IPS DF 6.9 (cell line): ENCODE measurements around the gene CDC26.
"Not testable (repeated sequence)": the region's sequence is repeated elsewhere in the genome, so short reads cannot be mapped to it uniquely, and the experiment has no call there.

ENCODE experiments used
- DNase-seq: peaks from one replicate; pipeline ENCODE4 v3.0.0-alpha.2; 2013; ENCODE audit warnings: low read depth, low spot score
- H3K27ac ChIP-seq: one replicate; pipeline ENCODE4 v1.5.1; 2013; ENCODE audit warnings: low read length, control low read depth
- H3K27me3 ChIP-seq: 2 replicates; pipeline ENCODE4 v1.6.1; 2013; ENCODE audit warnings: mild to moderate bottlenecking, low read length; ENCODE audit not compliant: control insufficient read depth, insufficient read depth
- H3K36me3 ChIP-seq: 2 replicates; pipeline ENCODE4 v1.6.1; 2013; ENCODE audit warnings: low read length; ENCODE audit not compliant: control insufficient read depth, insufficient read depth
- H3K4me1 ChIP-seq: 2 replicates; pipeline ENCODE4 v1.6.1; 2013; ENCODE audit warnings: low read length; ENCODE audit not compliant: control insufficient read depth, insufficient read depth
- H3K4me3 ChIP-seq: 2 replicates; pipeline ENCODE4 v1.5.1; 2013; ENCODE audit warnings: mild to moderate bottlenecking, low read length
- H3K9me3 ChIP-seq: 2 replicates; pipeline ENCODE4 v1.6.1; 2013; ENCODE audit warnings: low read length, inconsistent platforms; ENCODE audit not compliant: control insufficient read depth, insufficient read depth
- WGBS: extraction: QIAGEN DNeasy Blood & Tissue Kit; methylation state at CpG from one replicate; pipeline ENCODE4 v1.1.7; 2013; ENCODE audit warnings: mixed read lengths, missing lambda C conversion rate; ENCODE audit not compliant: insufficient read length, insufficient coverage; 5-methylcytosine and 5-hydroxymethylcytosine counted together

Gene CDC26

GRCh38 chr9:113296247-113296646 is 20.9 kb upstream of the CDC26 start:
- H3K4me3 ChIP-seq, H3K27ac ChIP-seq, H3K27me3 ChIP-seq, H3K36me3 ChIP-seq, H3K9me3 ChIP-seq, H3K4me1 ChIP-seq, DNase-seq: not testable (repeated sequence)
- no CpG with 5 or more reads among the region's 8 CpGs for WGBS

- Histone ChIP-seq H3K27ac (no peak overlapping the region), H3K4me3 (no peak overlapping the region), H3K27me3 (no peaks in the 10 kb centered on the region), H3K36me3 (peaks cover 16% of the 10 kb centered on the region; the same call in 1 of the 2 replicates), H3K4me1 (no peaks in the 10 kb centered on the region), H3K9me3 (no peaks in the 10 kb centered on the region)
- no CpG with 5 or more reads among the region's 7 CpGs for WGBS
- no peak for DNase-seq
Observed at GRCh38 chr9:113293285-113293878, 18.0 kb upstream of the CDC26 start.

GRCh38 chr9:113290052-113290607 is 14.8 kb upstream of the CDC26 start:
- no CpG with 5 or more reads among the region's 6 CpGs for WGBS
- Histone ChIP-seq H3K4me3 (no peak overlapping the region), H3K4me1 (no peaks in the 10 kb centered on the region), H3K27me3 (no peaks in the 10 kb centered on the region), H3K27ac (no peak overlapping the region), H3K36me3 (peaks cover 32% of the 10 kb centered on the region; the same call in 1 of the 2 replicates), H3K9me3 (no peaks in the 10 kb centered on the region)
- no peak for DNase-seq

- Histone ChIP-seq H3K9me3 (no peaks in the 10 kb centered on the region), H3K27ac (no peak overlapping the region), H3K27me3 (no peaks in the 10 kb centered on the region), H3K4me1 (no peaks in the 10 kb centered on the region), H3K4me3 (no peak overlapping the region), H3K36me3 (peaks cover 37% of the 10 kb centered on the region; the same call in 1 of the 2 replicates)
- no CpG with 5 or more reads among the region's 2 CpGs for WGBS
- no peak for DNase-seq
Observed at GRCh38 chr9:113289091-113289490, 13.7 kb upstream of the CDC26 start.

GRCh38 chr9:113281356-113281755 is 6.0 kb upstream of the CDC26 start:
- H3K4me3 ChIP-seq, result no peak overlapping the region
- no peaks in the 10 kb centered on the region for H3K27me3 ChIP-seq
- no peak for DNase-seq
- no peak overlapping the region for H3K27ac ChIP-seq
- WGBS, result no CpG with 5 or more reads among the region's 4 CpGs
- H3K36me3 ChIP-seq, result peaks cover 24% of the 10 kb centered on the region; the same call in 1 of the 2 replicates
- H3K9me3 ChIP-seq, result no peaks in the 10 kb centered on the region
- no peaks in the 10 kb centered on the region for H3K4me1 ChIP-seq

GRCh38 chr9:113278840-113279239 is 3.5 kb upstream of the CDC26 start:
- no peak for DNase-seq
- Histone ChIP-seq H3K27me3 (no peaks in the 10 kb centered on the region), H3K4me1 (no peaks in the 10 kb centered on the region), H3K9me3 (no peaks in the 10 kb centered on the region), H3K27ac (no peak overlapping the region), H3K36me3 (peaks cover 11% of the 10 kb centered on the region; the same call in 1 of the 2 replicates), H3K4me3 (no peak overlapping the region)
- no CpG with 5 or more reads among the region's 4 CpGs for WGBS

GRCh38 chr9:113274474-113275156 is 757 bp downstream of the CDC26 start:
- H3K36me3 ChIP-seq, result peaks cover 3% of the 10 kb centered on the region; the same call in 1 of the 2 replicates
- no peak for DNase-seq
- H3K27ac ChIP-seq, result no peak overlapping the region
- no CpG with 5 or more reads among the region's 15 CpGs for WGBS
- H3K4me1 ChIP-seq, result no peaks in the 10 kb centered on the region
- no peaks in the 10 kb centered on the region for H3K9me3 ChIP-seq
- H3K27me3 ChIP-seq, result no peaks in the 10 kb centered on the region
- H3K4me3 ChIP-seq, result peak overlapping the region; percentile 89; the same call in 1 of the 2 replicates

GRCh38 chr9:113269871-113270270 is 5.5 kb downstream of the CDC26 start:
- Histone ChIP-seq H3K9me3 (no peaks in the 10 kb centered on the region), H3K27me3 (no peaks in the 10 kb centered on the region), H3K4me1 (no peaks in the 10 kb centered on the region), H3K4me3 (no peak overlapping the region), H3K36me3 (peaks cover 3% of the 10 kb centered on the region; the same call in 1 of the 2 replicates), H3K27ac (no peak overlapping the region)
- DNase-seq, result no peak
- no CpG with 5 or more reads among the region's 2 CpGs for WGBS

- Histone ChIP-seq H3K4me1 (no peaks in the 10 kb centered on the region), H3K27me3 (no peaks in the 10 kb centered on the region), H3K9me3 (no peaks in the 10 kb centered on the region), H3K27ac (no peak overlapping the region), H3K36me3 (peaks cover 3% of the 10 kb centered on the region; the same call in 1 of the 2 replicates), H3K4me3 (no peak overlapping the region)
- no CpG with 5 or more reads among the region's 2 CpGs for WGBS
- DNase-seq, result no peak
Observed at GRCh38 chr9:113269355-113269754, 6.0 kb downstream of the CDC26 start.

GRCh38 chr9:113267911-113268566 is 7.3 kb downstream of the CDC26 start:
- no peak overlapping the region for H3K27ac ChIP-seq
- H3K36me3 ChIP-seq, result peaks cover 3% of the 10 kb centered on the region; the same call in 1 of the 2 replicates
- no peaks in the 10 kb centered on the region for H3K4me1 ChIP-seq
- H3K27me3 ChIP-seq, result no peaks in the 10 kb centered on the region
- H3K4me3 ChIP-seq, result no peak overlapping the region
- no peaks in the 10 kb centered on the region for H3K9me3 ChIP-seq
- no CpG with 5 or more reads among the region's 4 CpGs for whole genome bisulfite sequencing
- DNase-seq, result no peak
